ENCODE results near the gene MTG2. TPM values are rescaled to one million over a fixed set of nuclear protein-coding genes. Genes with fewer than 3 reads are reported as not detected.

The MTG2 gene, protein sequence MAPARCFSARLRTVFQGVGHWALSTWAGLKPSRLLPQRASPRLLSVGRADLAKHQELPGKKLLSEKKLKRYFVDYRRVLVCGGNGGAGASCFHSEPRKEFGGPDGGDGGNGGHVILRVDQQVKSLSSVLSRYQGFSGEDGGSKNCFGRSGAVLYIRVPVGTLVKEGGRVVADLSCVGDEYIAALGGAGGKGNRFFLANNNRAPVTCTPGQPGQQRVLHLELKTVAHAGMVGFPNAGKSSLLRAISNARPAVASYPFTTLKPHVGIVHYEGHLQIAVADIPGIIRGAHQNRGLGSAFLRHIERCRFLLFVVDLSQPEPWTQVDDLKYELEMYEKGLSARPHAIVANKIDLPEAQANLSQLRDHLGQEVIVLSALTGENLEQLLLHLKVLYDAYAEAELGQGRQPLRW
- total RNA-seq, result 19.3 and 25.0 TPM in 2 replicates

DNA sequence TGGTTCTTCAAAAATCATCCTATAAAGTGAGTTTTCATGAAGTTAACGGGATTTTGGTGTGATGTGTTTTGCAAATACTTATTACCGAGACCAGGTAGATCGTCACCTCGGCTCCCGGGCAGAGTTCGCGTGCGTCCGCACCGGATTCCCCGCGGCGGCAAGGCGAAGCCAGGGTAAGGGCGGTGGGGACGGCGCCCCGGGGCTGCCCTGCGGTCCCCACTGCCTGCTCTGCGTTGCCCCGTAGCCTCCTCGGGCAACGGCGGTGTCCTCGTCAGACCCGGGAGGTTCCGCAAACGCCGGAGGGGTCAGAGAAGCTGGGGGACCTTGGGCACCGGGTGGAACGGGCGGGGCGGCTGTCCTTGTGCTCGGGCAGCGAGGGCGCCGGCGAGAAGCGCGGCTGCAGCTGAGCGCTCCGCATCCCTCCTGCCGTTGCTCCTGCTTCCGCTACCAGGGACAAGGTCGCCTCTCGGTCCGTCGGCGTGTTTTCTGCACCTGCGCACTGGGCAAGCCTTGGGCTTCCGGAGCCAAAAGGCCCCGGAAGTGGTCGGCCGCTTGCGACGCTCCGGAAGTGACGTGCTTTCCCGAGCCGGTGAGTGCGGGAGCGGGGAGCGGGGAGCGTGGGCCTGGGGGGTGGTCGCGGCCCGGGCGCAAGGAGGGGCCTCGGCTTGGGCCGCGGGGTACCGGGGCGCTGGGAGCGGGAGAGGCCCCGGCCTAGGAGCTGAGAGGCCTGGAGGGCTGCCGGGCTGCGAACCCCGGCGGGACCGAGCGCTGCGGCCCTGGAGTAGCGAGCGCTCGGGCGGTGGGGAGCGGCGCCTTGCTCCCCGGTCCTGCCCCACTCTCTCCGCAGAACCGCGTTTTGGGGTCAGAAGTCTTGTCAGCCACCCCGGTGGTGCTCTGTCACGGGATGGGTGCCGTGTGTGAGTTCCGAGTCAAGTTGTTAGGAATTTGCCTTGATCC lies at the start of gene MTG2:
MTG2 (plus strand) TSS at position 560 of the 957 bp plus-strand sequence. CDS start 10,393 bp downstream, outside the sequence.

DNA sequence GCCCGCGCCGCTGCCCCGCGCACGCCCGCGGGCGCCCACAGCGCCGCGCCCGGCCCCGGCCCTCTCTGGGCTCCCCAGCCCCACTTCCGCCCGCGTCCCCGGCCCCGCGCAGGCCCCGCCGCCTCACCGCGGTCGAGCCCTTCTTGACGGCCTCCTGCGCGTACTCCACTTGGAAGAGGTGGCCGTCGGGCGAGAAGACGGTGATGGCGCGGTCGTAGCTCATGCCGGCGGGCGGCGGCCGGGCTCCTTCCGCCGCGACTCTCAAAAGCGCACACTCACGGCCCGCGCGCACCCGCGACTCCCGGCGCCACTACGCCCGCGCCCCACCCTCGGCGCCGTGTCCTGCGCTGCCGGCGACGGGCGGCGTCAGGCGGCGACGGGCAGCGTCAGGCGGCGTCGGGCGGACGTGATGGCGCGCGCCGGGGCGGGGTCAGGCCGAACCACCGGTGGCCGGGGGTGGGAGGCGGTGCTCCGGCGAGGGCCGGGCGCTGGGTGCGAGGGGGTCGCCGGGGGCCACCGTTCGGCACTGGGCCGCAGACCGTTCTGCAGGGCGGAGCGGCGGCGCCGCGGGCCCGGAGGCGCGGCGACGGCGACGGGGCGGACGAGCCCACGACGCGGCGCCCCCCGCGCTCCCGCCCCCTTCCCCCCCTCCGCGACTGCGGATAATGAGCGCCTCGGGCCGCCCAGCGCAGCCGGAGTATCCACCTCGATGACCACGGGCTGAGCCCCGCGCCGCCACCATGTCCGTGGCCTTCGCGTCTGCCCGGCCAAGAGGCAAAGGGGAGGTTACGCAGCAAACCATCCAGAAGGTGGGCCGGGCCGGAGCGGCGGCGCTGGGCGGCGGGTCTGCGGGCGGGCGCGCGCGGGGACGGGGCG lies 39.5 kb upstream of the MTG2 start, which contains the start of the genes PSMA7 and SS18L1:
PSMA7 (minus strand) TSS at position 314 of the 876 bp plus-strand sequence; CDS start at position 223, 91 bp downstream.
SS18L1 (plus strand) TSS at position 689 of the 876 bp plus-strand sequence; CDS start at position 741, 52 bp downstream.

DNA sequence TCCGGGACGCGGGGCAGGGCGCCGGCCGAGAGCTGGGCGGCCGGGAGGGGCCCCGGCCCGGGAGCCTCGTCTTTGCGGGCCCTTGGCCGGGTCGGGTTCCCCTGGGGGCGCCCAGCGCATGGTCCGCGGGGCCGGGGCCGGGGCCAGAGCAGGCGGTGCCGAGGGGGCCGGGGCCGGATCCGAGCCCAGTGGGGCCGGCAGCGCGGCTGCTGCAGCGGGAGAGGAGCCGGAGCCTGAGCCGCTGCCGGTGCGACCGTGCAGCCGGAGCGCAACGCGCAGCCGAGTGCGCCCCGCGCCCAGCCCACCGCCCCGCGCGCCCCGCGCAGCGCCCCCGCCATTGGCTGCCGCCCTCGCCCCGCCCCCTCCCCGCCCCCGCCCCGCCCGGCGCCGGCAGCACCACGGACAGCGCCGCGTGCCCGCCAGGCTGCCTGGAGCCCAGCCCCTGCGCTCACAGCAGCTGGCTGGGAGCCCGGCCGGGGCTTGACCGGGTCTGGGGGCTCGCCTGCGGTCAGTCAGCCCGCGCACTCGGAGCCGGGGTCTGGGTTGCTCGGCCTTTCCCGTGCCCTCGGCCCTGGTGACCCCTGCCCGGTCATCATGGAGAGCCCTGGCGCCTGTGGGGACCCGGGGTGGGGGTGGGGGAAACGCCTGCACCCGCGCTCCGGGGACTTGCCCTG lies 37.3 kb downstream of the MTG2 start, which contains the start of gene HRH3:
HRH3 (minus strand) TSS at position 287 of the 674 bp plus-strand sequence. CDS start 308 bp downstream, outside the sequence.

DNA sequence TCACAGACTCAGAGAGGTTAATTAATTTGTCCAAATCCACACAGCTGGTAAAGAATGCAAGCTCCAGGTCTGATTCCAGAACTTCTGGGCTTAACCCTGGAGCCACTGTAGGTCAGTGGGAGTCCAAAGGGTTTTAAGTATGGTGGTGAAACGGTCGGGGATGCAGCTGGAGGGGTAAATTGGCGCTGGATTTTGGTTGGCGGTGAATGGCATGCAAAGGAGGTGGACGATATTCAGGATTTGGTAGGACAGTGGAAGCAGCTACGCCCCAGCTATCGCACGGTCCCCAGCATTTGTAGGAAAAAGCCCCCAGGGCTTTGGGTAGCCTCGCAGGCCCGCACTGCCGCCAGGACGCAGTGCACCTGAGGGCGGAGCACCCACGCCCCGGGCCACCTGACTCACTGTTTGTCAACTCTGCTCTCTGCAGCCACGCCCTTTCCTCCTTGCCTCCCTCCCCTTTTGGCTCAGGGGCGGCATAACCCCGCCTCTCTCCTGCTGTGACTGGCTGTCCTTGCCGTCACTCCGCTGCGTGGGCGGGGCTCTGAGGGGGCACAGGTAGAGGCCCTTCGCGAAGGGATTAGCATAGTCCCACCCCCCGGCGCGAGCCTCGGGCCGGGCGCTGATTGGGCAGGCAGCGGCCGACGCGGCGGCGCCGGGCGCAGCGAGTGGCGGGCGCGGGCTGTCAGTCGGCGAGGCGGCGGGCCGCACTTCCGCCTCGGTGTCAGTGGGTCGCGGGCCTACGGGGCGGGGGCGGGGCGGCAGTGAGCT lies 55.2 kb downstream of the MTG2 start, which contains the start of gene OSBPL2:
OSBPL2 (plus strand) TSS at position 721 of the 768 bp plus-strand sequence. CDS start 17,664 bp downstream, outside the sequence.

Other genes with a start within 250 kb of the MTG2 start
- 2.3 and 3.6 TPM in 2 replicates for gene TAF4, start 117.1 kb upstream of the MTG2 start, total RNA-seq
- 28.3 and 30.1 TPM in 2 replicates for gene LSM14B, start 60.6 kb upstream of the MTG2 start, total RNA-seq
- gene PSMA7, start 39.6 kb upstream of the MTG2 start, total RNA-seq, result 714 and 749 TPM in 2 replicates
- gene SS18L1, start 39.3 kb upstream of the MTG2 start, total RNA-seq, result 6.7 and 8.8 TPM in 2 replicates
- gene HRH3, start 37.2 kb downstream of the MTG2 start, total RNA-seq, result not detected in 2 replicates
- gene OSBPL2, start 55.5 kb downstream of the MTG2 start, total RNA-seq, result 16.2 and 20.5 TPM in 2 replicates
- 149 and 150 TPM in 2 replicates for gene ADRM1, start 120.0 kb downstream of the MTG2 start, total RNA-seq
- 59.3 and 68.2 TPM in 2 replicates for gene LAMA5, start 184.3 kb downstream of the MTG2 start, total RNA-seq
- gene RPS21, start 204.1 kb downstream of the MTG2 start, total RNA-seq, result 893 and 1,301 TPM in 2 replicates
- gene CABLES2, start 224.3 kb downstream of the MTG2 start, total RNA-seq, result 0.97 and 1.2 TPM in 2 replicates
- not detected in 2 replicates for gene RBBP8NL, start 244.5 kb downstream of the MTG2 start, total RNA-seq

Data from epithelial cell of umbilical artery (primary cell).